ENCODE results near the gene PTCD2. TPM values are rescaled to one million over a fixed set of nuclear protein-coding genes. Genes with fewer than 3 reads are reported as not detected.

Gene PTCD2
- total RNA-seq, 4 donors from 2014 or later: 6.7 to 13.2 (median 9.5) TPM

- Histone ChIP-seq H3K9me3 (no peaks in the 10 kb centered on the region), H3K4me1 (peaks cover 9 to 10% of the 10 kb centered on the region in 2 donors), H3K36me3 (no peaks in the 10 kb centered on the region), H3K27ac (no peak overlapping the region), H3K4me3 (no peak overlapping the region), H3K27me3 (no peaks in the 10 kb centered on the region)
- intact Hi-C loops (cut with DNase I; ENCODE audit: low total_unique reads) (loop anchor here (5.0 kb wide), 1 partner anchor 448 kb away; the partner anchor contains the start of gene TNPO1), in situ Hi-C loops (cut with MboI; ENCODE audit: low sequenced_read_pairs in 4 of 4) (loop anchor here (5.0 to 25.0 kb wide), 5 partner anchors 148 to 468 kb away; partner anchors contain the start of gene TNPO1 (in 3 of the 4))
- TF ChIP-seq CTCF (IDR thresholded peaks at IDR 0.05 in 4 of 5, conservative IDR thresholded peaks at IDR 0.05 in 1 of 5) (no peak), POLR2A (IDR thresholded peaks at IDR 0.05) (no peak)
- ATAC-seq (no peak), DNase-seq (no peak)
These were observed 49.5 kb downstream of the PTCD2 start for GRCh38 chr5:72369711-72370110.

GRCh38 chr5:72372331-72372730 lies 52.2 kb downstream of the PTCD2 start:
- intact Hi-C loops (cut with DNase I; ENCODE audit: low total_unique reads) (no loop called here), in situ Hi-C loops (cut with MboI; ENCODE audit: low sequenced_read_pairs in 4 of 4) (loop anchor here (5.0 to 25.0 kb wide), 4 partner anchors 145 to 465 kb away; partner anchors contain the start of gene TNPO1 (in 3 of the 4))
- ATAC-seq (no peak), DNase-seq (no peak)
- Histone ChIP-seq H3K27ac (no peak overlapping the region), H3K4me1 (peaks cover 3 to 5% of the 10 kb centered on the region in 2 donors), H3K36me3 (no peaks in the 10 kb centered on the region), H3K9me3 (no peaks in the 10 kb centered on the region), H3K27me3 (no peaks in the 10 kb centered on the region), H3K4me3 (no peak overlapping the region)
- TF ChIP-seq POLR2A (IDR thresholded peaks at IDR 0.05): no peak
- no peak for TF ChIP-seq CTCF (IDR thresholded peaks at IDR 0.05 in 4 of 5, conservative IDR thresholded peaks at IDR 0.05 in 1 of 5)

DNA sequence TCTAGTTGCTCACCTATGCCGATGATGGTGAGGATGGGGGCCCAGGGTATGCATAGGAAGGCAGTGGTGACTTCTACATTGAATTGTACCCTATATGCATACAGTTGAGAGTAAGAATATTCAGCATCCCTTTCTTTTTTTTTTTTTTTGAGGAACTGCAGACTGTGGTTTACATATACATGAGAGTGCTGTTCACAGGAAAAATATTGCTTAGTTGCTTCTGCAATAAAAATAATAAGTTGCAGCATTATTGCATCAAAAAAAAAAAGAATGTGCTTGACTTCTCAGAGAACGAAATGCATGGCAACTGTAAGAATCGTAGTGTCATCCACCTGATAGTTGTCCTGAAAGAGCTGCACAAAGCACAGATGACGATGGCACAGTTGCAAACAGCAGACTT lies 52.8 kb downstream of the PTCD2 start:
- no peak for DNase-seq
- ATAC-seq: no peak
- no peaks in the 10 kb centered on the region for H3K36me3 ChIP-seq
- in situ Hi-C loops (cut with MboI; ENCODE audit: low sequenced_read_pairs in 4 of 4): loop anchor here (5.0 to 25.0 kb wide), 4 partner anchors 144 to 464 kb away; partner anchors contain the start of gene TNPO1 (in 3 of the 4)
- no peaks in the 10 kb centered on the region for H3K9me3 ChIP-seq
- H3K4me1 ChIP-seq: peaks cover 9 to 11% of the 10 kb centered on the region in 2 donors
- no peak for TF ChIP-seq POLR2A (IDR thresholded peaks at IDR 0.05)
- no peak for TF ChIP-seq CTCF (IDR thresholded peaks at IDR 0.05 in 4 of 5, conservative IDR thresholded peaks at IDR 0.05 in 1 of 5)
- H3K27me3 ChIP-seq: no peaks in the 10 kb centered on the region
- intact Hi-C loops (cut with DNase I; ENCODE audit: low total_unique reads): no loop called here
- no peak overlapping the region for H3K4me3 ChIP-seq
- no peak overlapping the region for H3K27ac ChIP-seq

- DNase-seq: no peak
- intact Hi-C loops (cut with DNase I; ENCODE audit: low total_unique reads): loop anchor here (5.0 kb wide), 2 partner anchors 132 to 247 kb away; partner anchors contain the start of gene ZNF366
- TF ChIP-seq POLR2A (IDR thresholded peaks at IDR 0.05) (no peak), CTCF (IDR thresholded peaks at IDR 0.05 in 4 of 5, conservative IDR thresholded peaks at IDR 0.05 in 1 of 5) (no peak)
These were observed 54.7 kb downstream of the PTCD2 start for GRCh38 chr5:72374844-72375243.

More at GRCh38 chr5:72374844-72375243, 54.7 kb downstream of the PTCD2 start:
- no peak for ATAC-seq
- no peaks in the 10 kb centered on the region for H3K27me3 ChIP-seq
- no peak overlapping the region for H3K27ac ChIP-seq
- peaks cover 23% of the 10 kb centered on the region in 2 donors for H3K4me1 ChIP-seq
- H3K36me3 ChIP-seq: no peaks in the 10 kb centered on the region
- no peaks in the 10 kb centered on the region for H3K9me3 ChIP-seq
- H3K4me3 ChIP-seq: no peak overlapping the region
- in situ Hi-C loops (cut with MboI; ENCODE audit: low sequenced_read_pairs in 4 of 4): loop anchor here (5.0 to 25.0 kb wide), 4 partner anchors 142 to 462 kb away; partner anchors contain the start of gene TNPO1 (in 3 of the 4)
